H1 (cell line): Measurements from ENCODE around the gene SENP2. TPM values are rescaled to one million over a fixed set of nuclear protein-coding genes. Genes with fewer than 3 reads are reported as not detected.

ENCODE experiments used
- CHD7 ChIP-seq: fragments of 300-600 bp; sonication (generic); IDR thresholded peaks from 2 replicates; pipeline ENCODE4 v1.7.1; 2012; ENCODE audit warnings: low read length, moderate library complexity, mild to moderate bottlenecking, inconsistent platforms; ENCODE audit not compliant: insufficient replicate concordance
- FOSL1 ChIP-seq: IDR thresholded peaks from 2 replicates; pipeline ENCODE4 v1.6.1; 2011; ENCODE audit warnings: mild to moderate bottlenecking, low read depth, low read length, moderate library complexity; ENCODE audit not compliant: insufficient read depth
- HDAC2 ChIP-seq, 2 experiments: fragments of 300-600 bp in 1 of 2; sonication (generic) in 1 of 2; IDR thresholded peaks; 2 replicates each; pipeline ENCODE4 v1.6.1; 2011 to 2012; ENCODE audit warnings: low read depth in 2 of 2, low read length in 2 of 2, mild to moderate bottlenecking in 2 of 2, moderate library complexity in 2 of 2, borderline replicate concordance in 1 of 2, inconsistent platforms in 1 of 2
- RFX5 ChIP-seq: IDR thresholded peaks from 2 replicates; pipeline ENCODE4 v1.6.1; 2011; ENCODE audit warnings: low read depth, low read length, improper control_type of control experiment, borderline replicate concordance
- polyA plus RNA-seq, 7 experiments: library from polyadenylated mRNA; depleted of rRNA in 3 of 7; stranded (reverse) in 5 of 7; unstranded in 2 of 7; fragments of >200 nt in 5 of 7; fragments of 200-250 nt in 2 of 7; gene quantifications; 1 replicate in 5 of 7; 2 replicates in 1 of 7; 4 replicates in 1 of 7; pipeline versions ENCODE4 v1.2.1 to v1.2.3, GENCODE V29; 2011 to 2013; ENCODE audit warnings: missing spikeins in 2 of 7, mixed read lengths in 2 of 7
- total RNA-seq: library from RNA; stranded (reverse); fragmentation: NEBNext Ultra II Directional; extraction: Animal tissue kit (Norgen Biotek cat#: 25700); gene quantifications from 2 replicates; pipeline ENCODE4 v1.2.1, GENCODE V29; 2021

SENP2 gene
- total and polyA plus RNA-seq, 2 of the 8 experiments (the other 6 are each of a cell fraction or from before 2014, with no cell fraction given), result 25.2 to 69.3 TPM

- TF ChIP-seq CHD7 (no peak), FOSL1 (no peak), HDAC2 (IDR thresholded peaks at IDR 0.05; ENCODE audit: borderline replicate concordance in 1 of 2, low read depth in 2 of 2, low read length in 2 of 2) (no peak), RFX5 (no peak)
Measured at GRCh38 chr3:185654758-185655145, 68.7 kb downstream of the SENP2 start (continued).
